PC-3 (cell line): ENCODE data around the gene GDI2. TPM values are rescaled to one million over a fixed set of nuclear protein-coding genes. Genes with fewer than 3 reads are reported as not detected.
"Not testable (repeated sequence)": the region's sequence is repeated elsewhere in the genome, so short reads cannot be mapped to it uniquely, and the experiment has no call there.

ENCODE experiments used
- ATAC-seq: fragments of 200-7000 bp; cut with Tn5 transposase; 2 replicates; pipeline ENCODE4 v1.9.1; 2020; ENCODE audit warnings: mild to moderate bottlenecking, moderate library complexity
- BruUV-seq: library from RNA; stranded (reverse); fragments of 400-500 nt; replicated peaks from 2 replicates; lab custom pipeline; 2021; lab: Mats Ljungman, UMichigan
- CTCF ChIA-PET: fragments of 300-600 bp; sonication (Branson Sonifier 250); formaldehyde crosslinking; loops from one replicate; lab custom pipeline; 2022; ENCODE audit warnings: antibody characterized with exemption; lab: Charles Lee
- POLR2A ChIA-PET: fragments of 300-600 bp; sonication (Branson Sonifier 250); formaldehyde crosslinking; loops from one replicate; lab custom pipeline; 2022; ENCODE audit warnings: antibody characterized with exemption; ENCODE audit not compliant: unreplicated experiment; lab: Charles Lee
- DNase-seq: peaks from one replicate; pipeline ENCODE4 v3.0.0-alpha.2; 2015
- H2AFZ ChIP-seq: fragments of 300-600 bp; sonication (generic); 2 replicates; pipeline ENCODE4 v1.6.0; 2016; ENCODE audit warnings: antibody characterized with exemption, low read length
- H3F3A ChIP-seq: fragments of 300-600 bp; sonication (generic); one replicate; pipeline ENCODE4 v1.6.0; 2017; ENCODE audit warnings: antibody characterized with exemption, low read length, control low read depth, mild to moderate bottlenecking; ENCODE audit not compliant: unreplicated experiment
- H3K27ac ChIP-seq: fragments of 300-600 bp; sonication (generic); 2 replicates; pipeline ENCODE4 v1.5.1; 2016; ENCODE audit warnings: mild to moderate bottlenecking, low read length
- H3K27me3 ChIP-seq: fragments of 300-600 bp; sonication (generic); 2 replicates; pipeline ENCODE4 v1.6.1; 2016; ENCODE audit warnings: low read length, mixed read lengths
- H3K36me3 ChIP-seq: fragments of 300-600 bp; sonication (generic); 2 replicates; pipeline ENCODE4 v1.6.1; 2016; ENCODE audit warnings: low read depth, mixed run types, low read length, mixed read lengths
- H3K4me1 ChIP-seq: fragments of 300-600 bp; sonication (generic); 2 replicates; pipeline ENCODE4 v1.5.1; 2016; ENCODE audit warnings: low read length; ENCODE audit not compliant: insufficient read depth
- H3K4me2 ChIP-seq: fragments of 300-600 bp; sonication (generic); 2 replicates; pipeline ENCODE4 v1.6.0; 2016; ENCODE audit warnings: low read length
- H3K4me3 ChIP-seq: fragments of 300-600 bp; sonication (generic); 2 replicates; pipeline ENCODE4 v1.5.1; 2016; ENCODE audit warnings: mild to moderate bottlenecking, low read length, mixed read lengths
- H3K79me2 ChIP-seq: fragments of 300-600 bp; sonication (generic); 2 replicates; pipeline ENCODE4 v1.6.1; 2017; ENCODE audit warnings: low read length, mixed read lengths
- H3K9ac ChIP-seq: fragments of 300-600 bp; sonication (generic); 2 replicates; pipeline ENCODE4 v1.6.0; 2016; ENCODE audit warnings: mild to moderate bottlenecking, low read length
- H3K9me2 ChIP-seq: fragments of 300-600 bp; sonication (generic); replicated peaks from 2 replicates; pipeline ENCODE4 v1.6.1; 2016; ENCODE audit warnings: mixed run types, low read length, mixed read lengths
- H3K9me3 ChIP-seq: fragments of 300-600 bp; sonication (generic); 2 replicates; pipeline ENCODE4 v1.6.1; 2016; ENCODE audit warnings: low read length, mixed read lengths
- H4K20me1 ChIP-seq: fragments of 300-600 bp; sonication (generic); 2 replicates; pipeline ENCODE4 v1.6.1; 2016; ENCODE audit warnings: low read length, mixed read lengths
- EZH2 ChIP-seq: fragments of 300-600 bp; sonication (generic); IDR thresholded peaks from one replicate; pipeline ENCODE4 v1.6.1; 2017; ENCODE audit warnings: antibody characterized with exemption, mild to moderate bottlenecking, low read length; ENCODE audit not compliant: unreplicated experiment
- EZH2phosphoT487 ChIP-seq: fragments of 300-600 bp; sonication (generic); IDR thresholded peaks from 2 replicates; pipeline ENCODE4 v1.6.1; 2018; ENCODE audit warnings: mild to moderate bottlenecking, antibody characterized with exemption, low read length, borderline replicate concordance
- intact Hi-C: fragments of 100-400 bp; cut with micrococcal nuclease; formaldehyde crosslinking; loops from 2 replicates; pipeline ENCODE4 v1.9.0; 2023
- total RNA-seq: library from RNA; depleted of rRNA; stranded (reverse); fragments of >200 nt; gene quantifications from 2 replicates; pipeline ENCODE4 v1.2.3, GENCODE V29; 2014
- TF ChIP-seq, protein P1 (sequence below): fragments of 300-600 bp; sonication (generic); conservative IDR thresholded peaks from 2 replicates; pipeline ENCODE4 v1.5.1; 2017; ENCODE audit warnings: antibody characterized with exemption, low read depth, mild to moderate bottlenecking, low read length

Gene GDI2
- total RNA-seq, 1 experiment from 2014 or later = 122 TPM

DNA sequence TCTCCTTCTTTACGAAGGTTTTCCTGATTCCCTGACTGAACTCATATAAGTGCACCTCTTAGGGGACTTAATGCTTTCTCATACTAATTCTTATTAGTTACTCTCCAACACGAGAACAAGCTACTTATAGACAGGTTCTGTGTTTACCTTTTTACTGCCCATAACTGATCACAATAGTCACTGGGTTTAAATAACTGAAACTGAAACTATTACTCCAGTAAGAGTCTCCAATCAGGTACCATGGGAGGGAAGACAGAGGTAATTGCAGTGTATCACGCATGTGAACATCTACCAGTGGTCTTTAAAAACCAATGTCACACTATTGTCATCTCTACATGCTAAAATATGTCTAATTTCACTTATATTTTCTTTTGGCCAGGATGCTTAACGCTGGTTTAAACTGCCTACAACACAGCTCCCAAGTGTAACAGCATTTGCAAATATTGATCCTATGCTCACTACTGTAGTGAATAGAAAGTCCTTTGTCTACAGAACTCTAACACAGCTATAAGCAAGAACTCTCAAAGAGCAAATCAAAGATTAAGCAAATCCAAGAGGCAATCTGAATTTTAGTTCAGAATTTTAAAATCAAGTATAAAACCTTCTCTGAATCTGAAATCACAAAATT, 3.6 kb downstream of the GDI2 start:
- Histone ChIP-seq H3K36me3 (no peaks in the 10 kb centered on the region; the same call in 1 of the 2 replicates), H2AFZ (no peak overlapping the region), H3K4me1 (peaks cover 26% of the 10 kb centered on the region), H3K27ac (no peak overlapping the region), H3K4me3 (peak overlapping the region; percentile 96), H3K79me2 (peaks cover 95% of the 10 kb centered on the region), H3K9me2 (no peaks in the 10 kb centered on the region), H4K20me1 (peaks cover 46% of the 10 kb centered on the region), H3F3A (no peaks in the 10 kb centered on the region), H3K9me3 (no peaks in the 10 kb centered on the region), H3K27me3 (no peaks in the 10 kb centered on the region), H3K4me2 (peak overlapping the region; percentile 91), H3K9ac (no peak overlapping the region)
- no TSS peak for BruUV-seq
- POLR2A ChIA-PET = no interaction called here
- CTCF ChIA-PET = no interaction called here
- ATAC-seq (no peak), DNase-seq (no peak)
- no peak for TF ChIP-seq EZH2
- TF ChIP-seq, protein P1, sequence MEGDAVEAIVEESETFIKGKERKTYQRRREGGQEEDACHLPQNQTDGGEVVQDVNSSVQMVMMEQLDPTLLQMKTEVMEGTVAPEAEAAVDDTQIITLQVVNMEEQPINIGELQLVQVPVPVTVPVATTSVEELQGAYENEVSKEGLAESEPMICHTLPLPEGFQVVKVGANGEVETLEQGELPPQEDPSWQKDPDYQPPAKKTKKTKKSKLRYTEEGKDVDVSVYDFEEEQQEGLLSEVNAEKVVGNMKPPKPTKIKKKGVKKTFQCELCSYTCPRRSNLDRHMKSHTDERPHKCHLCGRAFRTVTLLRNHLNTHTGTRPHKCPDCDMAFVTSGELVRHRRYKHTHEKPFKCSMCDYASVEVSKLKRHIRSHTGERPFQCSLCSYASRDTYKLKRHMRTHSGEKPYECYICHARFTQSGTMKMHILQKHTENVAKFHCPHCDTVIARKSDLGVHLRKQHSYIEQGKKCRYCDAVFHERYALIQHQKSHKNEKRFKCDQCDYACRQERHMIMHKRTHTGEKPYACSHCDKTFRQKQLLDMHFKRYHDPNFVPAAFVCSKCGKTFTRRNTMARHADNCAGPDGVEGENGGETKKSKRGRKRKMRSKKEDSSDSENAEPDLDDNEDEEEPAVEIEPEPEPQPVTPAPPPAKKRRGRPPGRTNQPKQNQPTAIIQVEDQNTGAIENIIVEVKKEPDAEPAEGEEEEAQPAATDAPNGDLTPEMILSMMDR = no peak
- TF ChIP-seq EZH2phosphoT487 = no peak
- intact Hi-C loops = loop anchor here (2.0 to 5.0 kb wide), 3 partner anchors 63 to 122 kb away; partner anchors contain the start of gene ANKRD16

DNA sequence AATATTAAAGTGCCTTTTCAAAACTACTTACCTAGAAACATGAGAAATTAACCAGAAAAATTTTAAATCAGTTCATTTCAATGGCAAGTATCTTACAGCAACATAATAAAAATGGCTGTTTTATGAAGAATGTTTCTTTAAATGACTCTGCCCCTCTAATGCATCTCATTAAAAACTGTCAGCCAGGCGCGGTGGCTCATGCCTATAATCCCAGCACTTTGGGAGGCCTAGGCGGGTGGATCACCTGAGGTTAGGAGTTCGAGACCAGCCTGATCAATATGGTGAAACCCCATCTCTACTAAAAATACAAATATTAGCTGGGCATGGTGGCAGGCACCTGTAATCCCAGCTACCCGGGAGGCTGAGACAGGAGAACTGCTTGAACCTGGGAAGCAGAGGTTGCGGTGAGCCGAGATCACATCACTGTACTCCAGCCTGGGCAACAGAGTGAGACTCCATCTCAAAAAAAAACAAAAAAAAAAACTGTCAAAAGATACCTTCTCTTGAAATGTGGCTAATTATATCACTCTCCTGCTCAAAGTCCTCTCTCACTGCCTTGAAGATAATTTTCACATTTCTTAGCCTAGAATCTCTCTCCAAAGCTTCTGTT, 4.3 kb downstream of the GDI2 start:
- Histone ChIP-seq H3K79me2 (peaks cover 96% of the 10 kb centered on the region), H3K4me2 (peak overlapping the region; percentile 91; the same call in 1 of the 2 replicates), H4K20me1 (peaks cover 46% of the 10 kb centered on the region), H3K4me1 (peaks cover 19% of the 10 kb centered on the region)
- H2AFZ ChIP-seq, H3K27me3 ChIP-seq, H3K36me3 ChIP-seq, H3K9me3 ChIP-seq, intact Hi-C loops, H3F3A ChIP-seq, H3K4me3 ChIP-seq, DNase-seq, POLR2A ChIA-PET, H3K9ac ChIP-seq, H3K27ac ChIP-seq, H3K9me2 ChIP-seq, BruUV-seq, CTCF ChIA-PET, ATAC-seq: not testable (repeated sequence)

DNA sequence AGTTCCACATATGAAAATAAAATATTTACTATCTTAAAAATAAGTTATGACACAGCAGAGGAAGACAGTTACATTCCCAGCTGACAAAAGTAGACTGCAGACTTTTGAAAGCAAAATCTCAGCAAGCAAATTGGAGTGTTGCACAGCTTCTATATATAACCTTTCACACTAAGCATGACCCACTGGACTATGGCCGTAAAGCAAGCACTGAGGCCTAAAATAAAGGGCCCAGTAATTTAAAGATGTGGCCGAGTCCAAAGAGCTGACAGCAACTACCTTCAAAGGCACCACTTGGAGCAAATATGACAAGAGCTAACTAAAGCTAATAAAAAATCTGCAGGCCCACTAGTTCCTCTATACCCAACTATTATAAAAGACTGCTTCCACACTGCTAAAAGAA, 6.5 kb downstream of the GDI2 start:
- H3K4me1 ChIP-seq = peaks cover 17% of the 10 kb centered on the region
- no peak overlapping the region for H2AFZ ChIP-seq
- peaks cover 40% of the 10 kb centered on the region for H4K20me1 ChIP-seq
- H3K9ac ChIP-seq = no peak overlapping the region
- H3K36me3 ChIP-seq = no peaks in the 10 kb centered on the region; the same call in 1 of the 2 replicates
- intact Hi-C loops = no loop called here
- TF ChIP-seq EZH2 = no peak
- TF ChIP-seq, protein P1 = no peak
- no peak for TF ChIP-seq EZH2phosphoT487
- BruUV-seq = no TSS peak
- no peaks in the 10 kb centered on the region for H3F3A ChIP-seq
- ATAC-seq (no peak), DNase-seq (no peak)
- CTCF ChIA-PET = no interaction called here
- POLR2A ChIA-PET = no interaction called here
- no peaks in the 10 kb centered on the region for H3K27me3 ChIP-seq
- H3K4me3 ChIP-seq = no peak overlapping the region
- no peak overlapping the region for H3K27ac ChIP-seq
- no peak overlapping the region for H3K4me2 ChIP-seq
- H3K9me2 ChIP-seq = no peaks in the 10 kb centered on the region
- no peaks in the 10 kb centered on the region for H3K9me3 ChIP-seq
- H3K79me2 ChIP-seq = peaks cover 99% of the 10 kb centered on the region
